Skeletal muscle tissue (tissue), 4 donors: ENCODE results near the gene SLC6A11. TPM values are rescaled to one million over a fixed set of nuclear protein-coding genes. Genes with fewer than 3 reads are reported as not detected.

Experiments
- H3K27ac ChIP-seq: one replicate; pipeline ENCODE4 v1.7.0; 2013; ENCODE audit warnings: mild to moderate bottlenecking, low read depth, low read length, inconsistent platforms
- H3K27me3 ChIP-seq, 3 donors: one replicate each; pipeline ENCODE4 v1.7.0; 2013; ENCODE audit warnings: low read length in 3 of 3; ENCODE audit not compliant: control insufficient read depth in 3 of 3, insufficient read depth in 3 of 3
- H3K36me3 ChIP-seq, 3 donors: one replicate each; pipeline ENCODE4 v1.7.0; 2013; ENCODE audit warnings: low read length in 3 of 3; ENCODE audit not compliant: control insufficient read depth in 3 of 3, insufficient read depth in 3 of 3
- H3K4me1 ChIP-seq, 3 donors: one replicate each; pipeline ENCODE4 v1.7.0; 2013; ENCODE audit warnings: low read length in 3 of 3, mild to moderate bottlenecking in 3 of 3; ENCODE audit not compliant: control insufficient read depth in 3 of 3, insufficient read depth in 3 of 3
- H3K4me3 ChIP-seq, 3 donors: one replicate each; pipeline ENCODE4 v1.7.0; 2013; ENCODE audit warnings: low read length in 3 of 3
- H3K9ac ChIP-seq, 3 donors: one replicate each; pipeline ENCODE4 v1.7.0; 2013; ENCODE audit warnings: low read length in 3 of 3, mild to moderate bottlenecking in 3 of 3, moderate library complexity in 2 of 3, low read depth in 1 of 3
- H3K9me3 ChIP-seq, 3 donors: one replicate each; pipeline ENCODE4 v1.7.0; 2013; ENCODE audit warnings: low read length in 3 of 3; ENCODE audit not compliant: control insufficient read depth in 3 of 3
- total RNA-seq: library from RNA; depleted of rRNA; stranded (reverse); fragments of >200 nt; gene quantifications from one replicate; pipeline ENCODE4 v1.2.3, GENCODE V29; 2014
- donor health status: Osteomylitis.

Gene SLC6A11
- total RNA-seq, 1 donor from 2014 or later = not detected

- Histone ChIP-seq H3K4me3 (no peak overlapping the region), H3K27me3 (peaks cover 0 to 12% (median 0%) of the 10 kb centered on the region in 3 donors), H3K4me1 (no peaks in the 10 kb centered on the region), H3K9ac (no peak overlapping the region), H3K36me3 (no peaks in the 10 kb centered on the region), H3K27ac (no peak overlapping the region), H3K9me3 (peaks cover 4 to 11% (median 9%) of the 10 kb centered on the region in 3 donors)
These were observed 76.6 kb downstream of the SLC6A11 start for GRCh38 chr3:10892622-10893021.

GRCh38 chr3:10901296-10901945, 85.4 kb downstream of the SLC6A11 start:
- Histone ChIP-seq H3K4me3 (no peak overlapping the region), H3K27ac (no peak overlapping the region), H3K27me3 (peaks cover 0 to 7% (median 3%) of the 10 kb centered on the region in 3 donors), H3K9ac (no peak overlapping the region), H3K4me1 (no peaks in the 10 kb centered on the region), H3K36me3 (no peaks in the 10 kb centered on the region), H3K9me3 (peaks cover 0 to 10% (median 8%) of the 10 kb centered on the region in 3 donors)

- Histone ChIP-seq H3K27me3 (peaks cover under 1 to 6% (median 2%) of the 10 kb centered on the region in 3 donors), H3K9me3 (peaks cover 0 to 21% (median 10%) of the 10 kb centered on the region in 3 donors), H3K36me3 (no peaks in the 10 kb centered on the region), H3K9ac (no peak overlapping the region), H3K27ac (no peak overlapping the region), H3K4me3 (no peak overlapping the region), H3K4me1 (no peaks in the 10 kb centered on the region)
These were observed 91.2 kb downstream of the SLC6A11 start for GRCh38 chr3:10907262-10907661.

- H3K4me3 ChIP-seq = no peak overlapping the region
- no peaks in the 10 kb centered on the region for H3K4me1 ChIP-seq
- peaks cover 0 to 17% (median 8%) of the 10 kb centered on the region in 3 donors for H3K9me3 ChIP-seq
- H3K27ac ChIP-seq = no peak overlapping the region
- no peaks in the 10 kb centered on the region for H3K36me3 ChIP-seq
- H3K9ac ChIP-seq = no peak overlapping the region
- peaks cover 7 to 21% (median 12%) of the 10 kb centered on the region in 3 donors for H3K27me3 ChIP-seq
These were observed 94.3 kb downstream of the SLC6A11 start for GRCh38 chr3:10910367-10910766.

- H3K4me3 ChIP-seq = no peak overlapping the region
- H3K4me1 ChIP-seq = no peaks in the 10 kb centered on the region
- H3K27me3 ChIP-seq = peaks cover 7 to 23% (median 12%) of the 10 kb centered on the region in 3 donors
- no peak overlapping the region for H3K27ac ChIP-seq
- peaks cover 0 to 13% (median 5%) of the 10 kb centered on the region in 3 donors for H3K9me3 ChIP-seq
- no peak overlapping the region for H3K9ac ChIP-seq
- H3K36me3 ChIP-seq = no peaks in the 10 kb centered on the region
These were observed 95.4 kb downstream of the SLC6A11 start for GRCh38 chr3:10911350-10912002.

- Histone ChIP-seq H3K27ac (no peak overlapping the region), H3K4me3 (no peak overlapping the region), H3K4me1 (no peaks in the 10 kb centered on the region), H3K9me3 (peaks cover 0 to 4% (median 1%) of the 10 kb centered on the region in 3 donors), H3K9ac (no peak overlapping the region), H3K27me3 (peaks cover 7 to 23% (median 12%) of the 10 kb centered on the region in 3 donors), H3K36me3 (no peaks in the 10 kb centered on the region)
These were observed 96.8 kb downstream of the SLC6A11 start for GRCh38 chr3:10912786-10913185.

GRCh38 chr3:10915376-10915775, 99.3 kb downstream of the SLC6A11 start:
- Histone ChIP-seq H3K27ac (no peak overlapping the region), H3K9me3 (no peaks in the 10 kb centered on the region), H3K4me3 (no peak overlapping the region), H3K4me1 (no peaks in the 10 kb centered on the region), H3K36me3 (no peaks in the 10 kb centered on the region), H3K9ac (no peak overlapping the region), H3K27me3 (peaks cover 7 to 30% (median 23%) of the 10 kb centered on the region in 3 donors)

GRCh38 chr3:10917176-10917575, 101.1 kb downstream of the SLC6A11 start:
- H3K27ac ChIP-seq = no peak overlapping the region
- H3K36me3 ChIP-seq = no peaks in the 10 kb centered on the region
- H3K9ac ChIP-seq = no peak overlapping the region
- no peaks in the 10 kb centered on the region for H3K4me1 ChIP-seq
- peaks cover 0 to 5% (median 0%) of the 10 kb centered on the region in 3 donors for H3K9me3 ChIP-seq
- peaks cover 6 to 32% (median 30%) of the 10 kb centered on the region in 3 donors for H3K27me3 ChIP-seq
- H3K4me3 ChIP-seq = no peak overlapping the region

- Histone ChIP-seq H3K27me3 (peaks cover 0 to 28% (median 24%) of the 10 kb centered on the region in 3 donors), H3K4me1 (no peaks in the 10 kb centered on the region)
These were observed 102.0 kb downstream of the SLC6A11 start for GRCh38 chr3:10918011-10918410.

GRCh38 chr3:10919636-10920035, 103.6 kb downstream of the SLC6A11 start:
- no peak overlapping the region for H3K27ac ChIP-seq
- no peak overlapping the region for H3K9ac ChIP-seq
- no peaks in the 10 kb centered on the region for H3K4me1 ChIP-seq
- H3K9me3 ChIP-seq = peaks cover 0 to 5% (median 0%) of the 10 kb centered on the region in 3 donors
- peaks cover 0 to 24% (median 20%) of the 10 kb centered on the region in 3 donors for H3K27me3 ChIP-seq
- no peaks in the 10 kb centered on the region for H3K36me3 ChIP-seq
- H3K4me3 ChIP-seq = no peak overlapping the region

More at GRCh38 chr3:10918011-10918410, 102.0 kb downstream of the SLC6A11 start:
- Histone ChIP-seq H3K9me3 (peaks cover 0 to 5% (median 0%) of the 10 kb centered on the region in 3 donors), H3K4me3 (no peak overlapping the region), H3K9ac (no peak overlapping the region), H3K27ac (no peak overlapping the region), H3K36me3 (no peaks in the 10 kb centered on the region)
